Measurements from ENCODE around the gene PGM2L1. TPM values are rescaled to one million over a fixed set of nuclear protein-coding genes. Genes with fewer than 3 reads are reported as not detected.

PGM2L1 gene
- total and polyA plus RNA-seq, 2 experiments from 2014 or later, result 4.7 to 5.6 TPM

- no peaks in the 10 kb centered on the region for H3K4me1 ChIP-seq (ENCODE audit: low read depth)
- no peak overlapping the region for H3K27ac ChIP-seq
- no peaks in the 10 kb centered on the region for H3K27me3 ChIP-seq
- H3K36me3 ChIP-seq, result no peaks in the 10 kb centered on the region
- TF ChIP-seq, protein P1, sequence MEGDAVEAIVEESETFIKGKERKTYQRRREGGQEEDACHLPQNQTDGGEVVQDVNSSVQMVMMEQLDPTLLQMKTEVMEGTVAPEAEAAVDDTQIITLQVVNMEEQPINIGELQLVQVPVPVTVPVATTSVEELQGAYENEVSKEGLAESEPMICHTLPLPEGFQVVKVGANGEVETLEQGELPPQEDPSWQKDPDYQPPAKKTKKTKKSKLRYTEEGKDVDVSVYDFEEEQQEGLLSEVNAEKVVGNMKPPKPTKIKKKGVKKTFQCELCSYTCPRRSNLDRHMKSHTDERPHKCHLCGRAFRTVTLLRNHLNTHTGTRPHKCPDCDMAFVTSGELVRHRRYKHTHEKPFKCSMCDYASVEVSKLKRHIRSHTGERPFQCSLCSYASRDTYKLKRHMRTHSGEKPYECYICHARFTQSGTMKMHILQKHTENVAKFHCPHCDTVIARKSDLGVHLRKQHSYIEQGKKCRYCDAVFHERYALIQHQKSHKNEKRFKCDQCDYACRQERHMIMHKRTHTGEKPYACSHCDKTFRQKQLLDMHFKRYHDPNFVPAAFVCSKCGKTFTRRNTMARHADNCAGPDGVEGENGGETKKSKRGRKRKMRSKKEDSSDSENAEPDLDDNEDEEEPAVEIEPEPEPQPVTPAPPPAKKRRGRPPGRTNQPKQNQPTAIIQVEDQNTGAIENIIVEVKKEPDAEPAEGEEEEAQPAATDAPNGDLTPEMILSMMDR (IDR thresholded peaks at IDR 0.05; ENCODE audit: low read depth, low read length), result no peak
- DNase-seq (ENCODE audit: low read depth in 1 of 2, low spot score in 1 of 2), result no peak
- H3K9me3 ChIP-seq (ENCODE audit: low read depth), result no peaks in the 10 kb centered on the region
- H3K4me3 ChIP-seq, result no peak overlapping the region
These were observed 115.3 kb downstream of the PGM2L1 start for GRCh38 chr11:74282914-74283371.

DNA sequence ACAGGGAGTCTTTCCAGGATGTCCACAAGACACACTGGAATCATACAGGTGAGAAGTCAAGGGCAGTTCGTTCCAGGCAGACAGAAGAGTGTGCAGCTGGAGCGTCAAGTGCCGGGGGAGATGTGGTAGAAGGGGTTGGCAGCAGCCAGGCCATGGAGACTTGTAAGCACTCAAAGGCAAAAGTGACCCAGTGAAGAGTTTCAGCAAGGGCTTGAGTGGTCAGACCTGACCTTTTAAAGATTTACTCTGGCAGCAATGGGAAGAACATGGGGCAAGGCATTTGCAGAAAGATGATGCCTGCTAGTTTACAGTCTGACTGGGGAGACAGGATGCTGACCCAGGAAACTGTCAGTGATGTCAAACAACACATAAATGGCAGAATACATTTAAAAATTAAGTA, 115.8 kb downstream of the PGM2L1 start:
- no peaks in the 10 kb centered on the region for H3K27me3 ChIP-seq
- no peak overlapping the region for H3K4me3 ChIP-seq
- H3K4me1 ChIP-seq (ENCODE audit: low read depth), result no peaks in the 10 kb centered on the region
- no peaks in the 10 kb centered on the region for H3K9me3 ChIP-seq (ENCODE audit: low read depth)
- DNase-seq (ENCODE audit: low read depth in 1 of 2, low spot score in 1 of 2), result no peak
- H3K36me3 ChIP-seq, result no peaks in the 10 kb centered on the region
- no peak overlapping the region for H3K27ac ChIP-seq
- TF ChIP-seq, protein P1 (IDR thresholded peaks at IDR 0.05; ENCODE audit: low read depth, low read length), result no peak

DNA sequence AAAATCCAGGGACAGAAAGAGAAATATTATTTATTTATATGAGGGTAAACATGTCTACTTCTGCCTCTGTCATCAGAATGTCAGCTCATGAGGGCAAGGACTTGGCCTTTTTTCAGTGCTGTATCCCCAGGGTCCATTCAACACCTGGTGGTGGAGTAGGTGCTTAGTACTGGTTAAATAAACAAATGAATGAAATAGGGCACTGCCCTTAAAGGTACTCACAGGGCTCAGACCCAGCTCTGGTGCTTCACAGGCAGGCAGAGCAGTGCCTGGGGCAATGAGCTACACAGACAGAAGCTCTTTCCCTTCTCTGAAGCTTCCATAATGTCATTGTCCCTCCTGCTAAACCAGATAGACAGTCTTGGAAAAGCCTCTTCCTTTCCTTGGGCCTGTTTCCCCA, 117.7 kb downstream of the PGM2L1 start:
- TF ChIP-seq, protein P1 (IDR thresholded peaks at IDR 0.05; ENCODE audit: low read depth, low read length), result no peak
- H3K36me3 ChIP-seq, result no peaks in the 10 kb centered on the region
- H3K27me3 ChIP-seq, result no peaks in the 10 kb centered on the region
- DNase-seq (ENCODE audit: low read depth in 1 of 2, low spot score in 1 of 2), result no peak
- no peaks in the 10 kb centered on the region for H3K4me1 ChIP-seq (ENCODE audit: low read depth)
- no peaks in the 10 kb centered on the region for H3K9me3 ChIP-seq (ENCODE audit: low read depth)
- H3K27ac ChIP-seq, result no peak overlapping the region
- H3K4me3 ChIP-seq, result no peak overlapping the region

Other genes with a start within 250 kb of the PGM2L1 start
- 13.3 and 23.0 TPM in 2 replicates for gene C2CD3, start 227.4 kb downstream of the PGM2L1 start, total RNA-seq
- 10.2 and 11.8 TPM in 2 replicates for gene C2CD3, start 227.4 kb downstream of the PGM2L1 start, polyA plus RNA-seq
- gene PPME1, start 227.1 kb downstream of the PGM2L1 start, total RNA-seq, result 55.2 and 62.1 TPM in 2 replicates
- gene PPME1, start 227.1 kb downstream of the PGM2L1 start, polyA plus RNA-seq, result 109 TPM in 2 replicates
- gene P4HA3, start 86.8 kb downstream of the PGM2L1 start, total RNA-seq, result not detected in 2 replicates
- gene P4HA3, start 86.8 kb downstream of the PGM2L1 start, polyA plus RNA-seq, result 0.06 and 0.27 TPM in 2 replicates
- 0.14 and 1.4 TPM in 2 replicates for gene KCNE3, start 69.1 kb upstream of the PGM2L1 start, total RNA-seq
- gene KCNE3, start 69.1 kb upstream of the PGM2L1 start, polyA plus RNA-seq, result 0.17 and 0.33 TPM in 2 replicates
- gene LIPT2, start 95.3 kb upstream of the PGM2L1 start, total RNA-seq, result 26.9 and 43.8 TPM in 2 replicates
- gene LIPT2, start 95.3 kb upstream of the PGM2L1 start, polyA plus RNA-seq, result 22.5 and 24.3 TPM in 2 replicates
- 12.8 and 13.1 TPM in 2 replicates for gene POLD3, start 194.1 kb upstream of the PGM2L1 start, total RNA-seq
- gene POLD3, start 194.1 kb upstream of the PGM2L1 start, polyA plus RNA-seq, result 24.1 and 24.5 TPM in 2 replicates